IMR-90 (cell line): ENCODE measurements around the gene ADGRG6.

Source experiments
- BHLHE40 ChIP-seq: fragments of 150-350 bp; IDR thresholded peaks from 2 replicates; pipeline ENCODE4 v1.6.1; 2016; ENCODE audit warnings: mild to moderate bottlenecking, low read depth, low read length
- CHD1 ChIP-seq: IDR thresholded peaks from 2 replicates; pipeline ENCODE4 v1.6.1; 2012; ENCODE audit warnings: low read depth, low read length, improper control_type of control experiment
- CTCF ChIP-seq: conservative IDR thresholded peaks from 2 replicates; pipeline ENCODE4 v1.5.1; 2012; ENCODE audit warnings: mild to moderate bottlenecking, low read depth, low read length, improper control_type of control experiment
- ELK1 ChIP-seq: fragments of 150-350 bp; IDR thresholded peaks from 2 replicates; pipeline ENCODE4 v1.6.1; 2016; ENCODE audit warnings: low read depth, mild to moderate bottlenecking, low read length, moderate library complexity, borderline replicate concordance
- FOS ChIP-seq: fragments of 150-350 bp; IDR thresholded peaks from 2 replicates; pipeline ENCODE4 v1.6.1; 2016; ENCODE audit warnings: low read depth, low read length
- MAFK ChIP-seq: IDR thresholded peaks from 2 replicates; pipeline ENCODE4 v1.6.1; 2012; ENCODE audit warnings: low read depth, low read length, improper control_type of control experiment
- MAZ ChIP-seq: IDR thresholded peaks from 2 replicates; pipeline ENCODE4 v1.6.1; 2012; ENCODE audit warnings: low read depth, mild to moderate bottlenecking, low read length, improper control_type of control experiment, moderate library complexity, borderline replicate concordance
- MXI1 ChIP-seq: IDR thresholded peaks from 2 replicates; pipeline ENCODE4 v1.6.1; 2012; ENCODE audit warnings: low read depth, mild to moderate bottlenecking, low read length, moderate library complexity, borderline replicate concordance
- POLR2A ChIP-seq: IDR thresholded peaks from 2 replicates; pipeline ENCODE4 v1.6.1; 2012; ENCODE audit warnings: mild to moderate bottlenecking, low read depth, low read length
- RAD21 ChIP-seq: IDR thresholded peaks from 2 replicates; pipeline ENCODE4 v1.6.1; 2012; ENCODE audit warnings: low read length, improper control_type of control experiment
- RFX5 ChIP-seq: IDR thresholded peaks from 2 replicates; pipeline ENCODE4 v1.8.0; 2012; ENCODE audit warnings: low read depth, mild to moderate bottlenecking, low read length, moderate library complexity
- SMC3 ChIP-seq: fragments of 150-350 bp; IDR thresholded peaks from 2 replicates; pipeline ENCODE4 v1.6.1; 2016; ENCODE audit warnings: low read depth, mild to moderate bottlenecking, antibody characterized with exemption, low read length, moderate library complexity
- USF2 ChIP-seq: fragments of 150-350 bp; IDR thresholded peaks from 2 replicates; pipeline ENCODE4 v1.6.1; 2017; ENCODE audit warnings: mild to moderate bottlenecking, antibody characterized with exemption, low read length, low read depth

- TF ChIP-seq CTCF (no peak), POLR2A (no peak), RAD21 (no peak), SMC3 (no peak), MAZ (no peak), ELK1 (no peak), BHLHE40 (no peak), USF2 (no peak), CHD1 (no peak), MAFK (peak; percentile 70), FOS (no peak), MXI1 (no peak), RFX5 (no peak)
These were observed 157.5 kb downstream of the ADGRG6 start for GRCh38 chr6:142459271-142459670.
